Astrocyte (in vitro differentiated cells and primary cell): Measurements from ENCODE around the gene DMBX1.

Experiments used
- EZH2 ChIP-seq: IDR thresholded peaks from 2 replicates; pipeline ENCODE4 v1.6.1; 2012; ENCODE audit warnings: mild to moderate bottlenecking, low read length, inconsistent platforms; ENCODE audit not compliant: insufficient read depth
- TF ChIP-seq, protein P1 (sequence below): IDR thresholded peaks from 2 replicates; pipeline ENCODE4 v1.5.1; 2011; ENCODE audit warnings: low read depth, mild to moderate bottlenecking, inconsistent platforms, low read length, moderate library complexity; ENCODE audit not compliant: insufficient read depth

DNA sequence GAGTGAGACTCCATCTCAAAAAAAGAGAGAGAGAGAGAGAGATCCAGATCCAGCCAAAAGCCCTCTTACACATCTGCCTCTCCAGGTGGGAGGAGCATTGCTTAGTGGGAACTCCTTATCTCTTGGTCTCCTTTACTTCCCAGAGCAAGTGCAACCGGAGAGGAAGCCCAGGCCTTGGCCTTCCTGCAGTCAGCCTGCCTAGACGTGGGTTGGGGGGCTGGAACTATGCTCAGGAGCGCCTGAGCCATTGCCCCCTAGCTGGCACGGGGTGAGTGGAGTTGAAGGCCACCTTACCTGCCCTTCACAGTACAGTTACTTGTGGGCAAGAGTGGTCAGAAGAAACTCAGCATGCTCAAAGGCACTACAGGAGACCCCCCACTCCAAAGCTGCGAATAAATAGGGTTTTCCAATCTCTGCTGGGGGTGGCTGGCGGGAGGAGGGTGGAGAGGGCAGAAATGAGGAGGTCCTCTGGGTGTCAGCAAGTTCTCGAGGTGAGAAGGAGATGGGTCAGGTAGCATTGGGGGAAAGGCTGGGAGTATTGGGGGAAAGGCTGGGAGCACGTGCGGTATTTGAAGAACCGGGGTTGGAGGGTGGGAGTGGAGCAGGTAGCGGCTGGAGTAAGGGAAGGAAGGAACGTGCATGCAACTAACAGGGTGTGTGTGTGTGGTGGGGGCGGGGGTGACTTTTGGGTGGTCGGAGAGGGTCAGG, 4.7 kb upstream of the DMBX1 start:
- TF ChIP-seq, protein P1, sequence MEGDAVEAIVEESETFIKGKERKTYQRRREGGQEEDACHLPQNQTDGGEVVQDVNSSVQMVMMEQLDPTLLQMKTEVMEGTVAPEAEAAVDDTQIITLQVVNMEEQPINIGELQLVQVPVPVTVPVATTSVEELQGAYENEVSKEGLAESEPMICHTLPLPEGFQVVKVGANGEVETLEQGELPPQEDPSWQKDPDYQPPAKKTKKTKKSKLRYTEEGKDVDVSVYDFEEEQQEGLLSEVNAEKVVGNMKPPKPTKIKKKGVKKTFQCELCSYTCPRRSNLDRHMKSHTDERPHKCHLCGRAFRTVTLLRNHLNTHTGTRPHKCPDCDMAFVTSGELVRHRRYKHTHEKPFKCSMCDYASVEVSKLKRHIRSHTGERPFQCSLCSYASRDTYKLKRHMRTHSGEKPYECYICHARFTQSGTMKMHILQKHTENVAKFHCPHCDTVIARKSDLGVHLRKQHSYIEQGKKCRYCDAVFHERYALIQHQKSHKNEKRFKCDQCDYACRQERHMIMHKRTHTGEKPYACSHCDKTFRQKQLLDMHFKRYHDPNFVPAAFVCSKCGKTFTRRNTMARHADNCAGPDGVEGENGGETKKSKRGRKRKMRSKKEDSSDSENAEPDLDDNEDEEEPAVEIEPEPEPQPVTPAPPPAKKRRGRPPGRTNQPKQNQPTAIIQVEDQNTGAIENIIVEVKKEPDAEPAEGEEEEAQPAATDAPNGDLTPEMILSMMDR = no peak
- no peak for TF ChIP-seq EZH2
